Lower leg skin (tissue), 4 donors: ENCODE data around the gene EVA1B. TPM values are rescaled to one million over a fixed set of nuclear protein-coding genes. Genes with fewer than 3 reads are reported as not detected.

Experiments used
- DNase-seq, 2 donors: peaks; one replicate each; pipeline ENCODE4 v3.0.0-alpha.2; 2019; ENCODE audit warnings: low spot score in 2 of 2
- H3K4me3 ChIP-seq: fragments of 200-600 bp; sonication (generic); 2 replicates; pipeline ENCODE4 v1.5.1; 2017; ENCODE audit warnings: mild to moderate bottlenecking, low read depth; ENCODE audit not compliant: poor library complexity, severe bottlenecking
- POLR2A ChIP-seq, 2 donors: fragments of 450-650 bp; IDR thresholded peaks; one replicate each; pipeline ENCODE4 v1.6.1; 2016 to 2017; ENCODE audit warnings: antibody characterized with exemption in 2 of 2, mild to moderate bottlenecking in 1 of 2, moderate library complexity in 1 of 2
- WGBS, 2 donors: methylation state at CpG; one replicate each; pipeline ENCODE4 v1.1.5; 2018; 5-methylcytosine and 5-hydroxymethylcytosine counted together
- intact Hi-C: fragments of 100-400 bp; cut with DNase I; formaldehyde crosslinking; loops from one replicate; pipeline ENCODE4 v1.15.0; 2023; ENCODE audit warnings: low total_unique reads
- total RNA-seq, 4 donors: library from RNA; depleted of rRNA; stranded (reverse); fragments of >200 nt; gene quantifications; one replicate each; pipeline ENCODE4 v1.1.0, GENCODE V29; 2016
- TF ChIP-seq, protein P1 (sequence below), 3 donors: fragments of 450-650 bp; IDR thresholded peaks; one replicate each; pipeline ENCODE4 v1.5.1; 2016; ENCODE audit warnings: antibody characterized with exemption in 3 of 3, mild to moderate bottlenecking in 3 of 3, moderate library complexity in 2 of 3

Gene EVA1B
- total RNA-seq, 4 donors from 2014 or later, result 29.8 to 35.5 (median 34.3) TPM

DNA sequence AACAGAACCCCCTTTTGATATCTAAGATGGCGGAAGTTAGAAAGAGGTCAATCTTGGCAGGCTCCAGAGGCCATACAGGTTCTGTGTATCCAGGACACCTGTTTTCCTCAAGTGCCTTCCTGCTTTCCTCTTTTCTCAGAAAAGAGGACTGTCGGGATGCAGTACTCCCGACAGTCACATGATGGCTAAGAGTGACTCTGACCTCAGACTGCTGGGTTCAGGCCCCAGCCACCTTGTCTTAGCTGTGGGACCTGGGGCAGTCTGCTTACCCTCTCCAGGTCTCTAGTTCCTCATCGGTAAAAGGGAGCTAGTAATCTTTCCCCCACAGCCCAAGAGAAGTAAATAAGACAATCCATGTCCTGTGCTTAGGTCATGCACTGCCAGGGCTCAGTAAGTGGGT, 32.4 kb upstream of the EVA1B start:
- no peak for DNase-seq
- intact Hi-C loops, result no loop called here
- H3K4me3 ChIP-seq, result no peak overlapping the region
- WGBS, 2 donors, result 79 to 87% methylated on average over 4 of the region's 4 CpGs
- TF ChIP-seq, protein P1, sequence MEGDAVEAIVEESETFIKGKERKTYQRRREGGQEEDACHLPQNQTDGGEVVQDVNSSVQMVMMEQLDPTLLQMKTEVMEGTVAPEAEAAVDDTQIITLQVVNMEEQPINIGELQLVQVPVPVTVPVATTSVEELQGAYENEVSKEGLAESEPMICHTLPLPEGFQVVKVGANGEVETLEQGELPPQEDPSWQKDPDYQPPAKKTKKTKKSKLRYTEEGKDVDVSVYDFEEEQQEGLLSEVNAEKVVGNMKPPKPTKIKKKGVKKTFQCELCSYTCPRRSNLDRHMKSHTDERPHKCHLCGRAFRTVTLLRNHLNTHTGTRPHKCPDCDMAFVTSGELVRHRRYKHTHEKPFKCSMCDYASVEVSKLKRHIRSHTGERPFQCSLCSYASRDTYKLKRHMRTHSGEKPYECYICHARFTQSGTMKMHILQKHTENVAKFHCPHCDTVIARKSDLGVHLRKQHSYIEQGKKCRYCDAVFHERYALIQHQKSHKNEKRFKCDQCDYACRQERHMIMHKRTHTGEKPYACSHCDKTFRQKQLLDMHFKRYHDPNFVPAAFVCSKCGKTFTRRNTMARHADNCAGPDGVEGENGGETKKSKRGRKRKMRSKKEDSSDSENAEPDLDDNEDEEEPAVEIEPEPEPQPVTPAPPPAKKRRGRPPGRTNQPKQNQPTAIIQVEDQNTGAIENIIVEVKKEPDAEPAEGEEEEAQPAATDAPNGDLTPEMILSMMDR (IDR thresholded peaks at IDR 0.05), result no peak
- TF ChIP-seq POLR2A (IDR thresholded peaks at IDR 0.05), result no peak

GRCh38 chr1:36354486-36354885, 31.0 kb upstream of the EVA1B start:
- 93 to 95% methylated on average over 11 of the region's 11 CpGs for WGBS, 2 donors
- intact Hi-C loops, result no loop called here
- TF ChIP-seq POLR2A (IDR thresholded peaks at IDR 0.05), result no peak
- TF ChIP-seq, protein P1 (IDR thresholded peaks at IDR 0.05), result no peak

DNA sequence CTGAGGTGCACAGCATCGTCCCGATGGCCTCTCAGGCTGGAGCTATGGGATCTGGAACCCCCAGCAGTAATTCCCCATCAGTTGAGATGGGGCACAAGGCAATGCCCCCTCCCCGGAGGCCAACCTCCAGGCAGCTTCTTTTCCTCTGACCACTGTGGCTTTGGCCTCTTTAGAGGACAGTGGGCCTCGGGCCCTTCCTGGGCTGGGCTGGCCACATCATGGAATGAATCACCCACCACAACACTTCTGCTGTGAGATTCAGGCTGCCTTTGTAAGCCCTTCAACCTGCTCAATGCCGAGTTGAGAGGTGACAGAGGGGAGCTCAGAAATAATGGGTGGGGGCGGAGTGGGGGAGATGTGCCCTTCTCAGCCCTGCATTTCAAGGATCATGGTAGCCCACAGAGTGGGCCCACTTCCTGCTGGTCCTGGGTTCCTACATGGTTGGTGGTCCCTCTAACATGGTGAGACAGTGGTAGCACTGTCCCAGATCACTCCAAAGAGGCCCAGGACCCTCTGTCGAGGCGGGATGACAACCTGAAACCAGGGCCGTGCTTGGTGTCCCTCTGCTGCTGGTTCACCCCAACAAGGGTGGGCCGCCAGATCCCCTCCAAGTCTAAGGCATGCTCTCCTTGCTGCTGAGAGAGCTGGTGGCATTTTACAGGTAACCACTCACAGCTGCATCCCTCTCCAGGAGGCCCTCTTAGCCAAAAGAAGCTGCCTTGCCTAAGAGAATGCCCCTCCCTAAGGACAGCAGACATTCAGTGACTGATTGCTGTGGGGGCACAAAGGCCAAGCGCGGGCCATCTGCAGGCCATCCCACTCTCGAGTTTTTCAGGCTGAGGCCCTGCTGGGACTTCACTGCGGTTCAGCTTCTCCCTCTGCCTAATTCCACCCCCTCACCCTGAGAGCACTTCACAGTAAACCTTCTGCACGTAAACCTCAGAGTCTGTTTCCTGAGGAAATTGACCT, 29.7 kb upstream of the EVA1B start:
- no peak for TF ChIP-seq POLR2A (IDR thresholded peaks at IDR 0.05)
- TF ChIP-seq, protein P1 (IDR thresholded peaks at IDR 0.05), result no peak
- H3K4me3 ChIP-seq, result no peak overlapping the region
- DNase-seq, result no peak
- intact Hi-C loops, result no loop called here
- WGBS, 2 donors, result 79 to 85% methylated on average over 11 to 14 of the region's 15 CpGs

More at GRCh38 chr1:36354486-36354885, 31.0 kb upstream of the EVA1B start:
- no peak for DNase-seq
- H3K4me3 ChIP-seq, result no peak overlapping the region

- WGBS, 2 donors, result 80 to 82% methylated on average over 13 of the region's 13 CpGs
- no peak for DNase-seq
- no peak for TF ChIP-seq POLR2A (IDR thresholded peaks at IDR 0.05)
- TF ChIP-seq, protein P1 (IDR thresholded peaks at IDR 0.05), result no peak
- intact Hi-C loops, result no loop called here
- H3K4me3 ChIP-seq, result no peak overlapping the region
Measured at GRCh38 chr1:36352125-36352909, 28.9 kb upstream of the EVA1B start.

DNA sequence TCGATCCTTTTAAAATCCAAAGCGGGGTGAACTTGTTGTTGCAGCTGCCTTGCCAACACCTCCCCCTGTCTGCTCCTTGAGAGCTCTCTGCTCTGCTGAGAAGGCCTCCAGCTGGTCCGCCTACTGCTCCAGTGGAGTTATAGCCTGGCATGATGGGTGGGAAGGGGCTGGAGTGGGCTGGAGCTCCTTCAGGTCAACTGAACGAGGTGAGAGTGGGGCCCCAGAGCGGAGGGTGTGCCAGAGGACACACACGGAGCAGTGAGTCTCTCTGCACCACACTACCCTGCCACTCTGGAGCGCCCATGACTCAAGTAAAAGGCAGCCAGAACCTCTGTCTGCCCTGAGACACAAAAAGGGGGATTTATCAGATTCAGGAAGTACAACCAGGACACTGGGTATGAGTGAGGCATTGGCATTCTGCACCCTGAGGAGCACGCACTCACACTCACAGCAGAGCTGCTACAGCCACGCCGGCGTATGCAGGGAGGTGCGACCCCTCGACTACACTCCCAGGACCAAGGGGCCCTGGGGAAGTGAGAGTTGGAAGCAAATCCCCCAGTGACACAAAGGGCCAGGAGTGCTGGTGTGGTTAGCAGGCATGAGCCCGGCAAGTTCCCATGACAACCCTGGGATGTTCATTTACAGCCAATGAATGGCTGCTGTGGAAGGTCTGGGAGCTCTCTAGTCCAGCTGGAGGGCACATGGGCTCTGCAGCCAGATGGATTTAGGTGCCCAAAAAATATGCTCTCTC, 28.0 kb upstream of the EVA1B start:
- no peak for DNase-seq
- WGBS, 2 donors, result 46 to 63% methylated on average over 14 of the region's 14 CpGs
- no peak for TF ChIP-seq POLR2A (IDR thresholded peaks at IDR 0.05)
- H3K4me3 ChIP-seq, result no peak overlapping the region
- intact Hi-C loops, result no loop called here
